Duodenal mucosa (tissue), 2 donors: ENCODE results near the gene CUBN.
A peak's percentile ranks its signal among the peaks of the same experiment; 100 is the strongest.

Experiments used
- H3K27ac ChIP-seq: one replicate; pipeline ENCODE4 v1.7.0; 2013; ENCODE audit warnings: low read depth, low read length
- H3K27me3 ChIP-seq, 2 donors: one replicate each; pipeline ENCODE4 v1.7.0; 2013; ENCODE audit warnings: low read length in 2 of 2, control low read depth in 1 of 2; ENCODE audit not compliant: insufficient read depth in 2 of 2, control insufficient read depth in 1 of 2
- H3K36me3 ChIP-seq, 2 donors: one replicate each; pipeline ENCODE4 v1.7.0; 2013; ENCODE audit warnings: low read length in 2 of 2, control low read depth in 1 of 2; ENCODE audit not compliant: insufficient read depth in 2 of 2, control insufficient read depth in 1 of 2
- H3K4me1 ChIP-seq, 2 donors: one replicate each; pipeline ENCODE4 v1.7.0; 2013; ENCODE audit warnings: low read length in 2 of 2, control low read depth in 1 of 2; ENCODE audit not compliant: insufficient read depth in 2 of 2, control insufficient read depth in 1 of 2
- H3K4me3 ChIP-seq, 2 donors: one replicate each; pipeline ENCODE4 v1.7.0; 2013; ENCODE audit warnings: low read length in 2 of 2, low read depth in 1 of 2
- H3K9ac ChIP-seq, 2 donors: one replicate each; pipeline ENCODE4 v1.7.0; 2013; ENCODE audit warnings: low read length in 2 of 2, low read depth in 1 of 2
- H3K9me3 ChIP-seq, 2 donors: one replicate each; pipeline ENCODE4 v1.7.0; 2013; ENCODE audit warnings: low read length in 2 of 2, control low read depth in 1 of 2; ENCODE audit not compliant: control insufficient read depth in 1 of 2

CUBN gene

DNA sequence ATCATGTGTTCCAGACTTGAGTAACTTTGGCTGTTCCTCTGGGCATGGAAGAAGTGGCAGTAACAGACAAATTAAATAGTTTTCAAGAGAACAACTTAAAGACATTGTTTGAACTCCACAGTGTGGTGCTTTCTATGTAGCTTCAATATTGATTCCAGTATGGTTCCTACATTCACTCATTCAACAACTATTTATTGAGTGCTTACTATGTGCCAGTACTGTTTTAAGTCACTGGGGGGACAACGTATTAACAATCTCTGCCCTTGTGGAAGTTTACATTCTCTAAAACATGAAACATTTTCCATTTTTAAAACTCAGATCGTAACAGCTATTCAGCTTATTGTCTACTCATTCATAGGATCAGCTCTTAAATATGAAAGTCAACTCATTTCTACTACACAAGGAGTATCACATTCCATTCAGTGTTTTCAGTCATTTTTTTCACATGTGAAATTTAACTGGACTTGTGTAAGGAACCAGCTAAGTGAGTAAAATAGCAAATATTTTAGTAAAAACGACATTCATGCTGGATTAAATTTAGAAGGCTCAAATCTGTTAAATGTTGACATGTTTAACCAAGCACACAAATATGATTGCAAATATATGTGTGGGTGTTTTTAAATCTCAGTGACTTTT lies 13.6 kb upstream of the CUBN start:
- no peak overlapping the region for H3K27ac ChIP-seq
- H3K36me3 ChIP-seq = no peaks in the 10 kb centered on the region
- H3K4me1 ChIP-seq = peaks cover 3 to 10% of the 10 kb centered on the region in 2 donors
- no peaks in the 10 kb centered on the region for H3K27me3 ChIP-seq
- H3K9me3 ChIP-seq = no peaks in the 10 kb centered on the region
- H3K9ac ChIP-seq = no peak overlapping the region
- no peak overlapping the region for H3K4me3 ChIP-seq

DNA sequence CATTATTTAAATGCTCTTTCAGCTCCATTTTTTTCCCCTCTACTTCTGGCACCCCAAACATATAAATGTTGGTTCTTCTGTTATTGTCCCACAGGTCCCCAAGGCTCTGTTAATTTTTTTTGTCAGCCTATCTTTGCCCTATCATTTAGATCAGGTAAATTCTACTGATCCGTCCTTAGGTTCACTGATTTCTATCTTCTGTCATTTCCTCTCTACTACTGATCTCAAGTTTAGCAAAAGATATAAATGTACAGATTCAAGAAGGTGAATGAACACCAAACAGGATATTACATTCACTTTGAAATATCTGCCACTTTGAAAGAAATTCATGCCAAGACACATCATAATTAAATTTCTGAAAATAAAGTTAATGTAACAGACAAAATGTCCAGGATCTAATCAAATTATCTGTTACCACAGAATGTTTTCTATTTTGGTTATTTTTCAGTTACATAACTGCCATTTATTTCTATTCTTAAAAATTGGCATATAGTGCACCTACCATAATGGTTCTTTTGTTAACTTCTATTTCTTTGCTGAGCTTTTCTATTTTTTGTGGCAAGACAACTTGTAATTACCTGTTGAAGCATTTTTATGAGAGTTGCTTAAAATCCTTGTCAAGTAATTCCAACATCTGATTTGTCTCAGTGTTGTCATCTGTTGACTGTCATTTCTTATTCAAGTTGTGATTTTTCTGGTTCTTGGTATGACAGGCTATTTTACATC lies 12.1 kb upstream of the CUBN start:
- Histone ChIP-seq H3K9me3 (no peaks in the 10 kb centered on the region), H3K4me3 (no peak overlapping the region), H3K36me3 (no peaks in the 10 kb centered on the region), H3K27me3 (no peaks in the 10 kb centered on the region), H3K9ac (no peak overlapping the region), H3K27ac (no peak overlapping the region), H3K4me1 (peaks cover 0 to 10% of the 10 kb centered on the region in 2 donors)

DNA sequence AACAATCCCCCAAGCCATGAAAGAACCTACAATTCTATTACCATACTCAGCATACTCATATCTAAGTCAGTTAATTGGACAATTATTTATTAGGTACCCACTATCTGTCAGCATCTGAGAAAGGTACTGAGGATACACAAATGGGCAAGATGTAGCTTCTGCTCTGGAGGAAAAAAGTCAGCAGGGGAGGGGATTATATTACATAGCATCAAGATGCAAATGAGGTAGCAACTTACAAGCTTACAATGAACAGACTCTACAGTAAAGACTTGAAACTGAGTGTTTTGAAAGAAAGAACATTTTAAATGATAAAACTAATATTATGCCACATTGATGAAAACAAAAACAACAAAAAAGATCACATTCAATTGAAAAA lies 10.8 kb upstream of the CUBN start:
- Histone ChIP-seq H3K27me3 (no peaks in the 10 kb centered on the region), H3K4me1 (peaks cover 0 to 10% of the 10 kb centered on the region in 2 donors), H3K36me3 (no peaks in the 10 kb centered on the region), H3K27ac (no peak overlapping the region), H3K9ac (no peak overlapping the region), H3K4me3 (no peak overlapping the region), H3K9me3 (no peaks in the 10 kb centered on the region)

DNA sequence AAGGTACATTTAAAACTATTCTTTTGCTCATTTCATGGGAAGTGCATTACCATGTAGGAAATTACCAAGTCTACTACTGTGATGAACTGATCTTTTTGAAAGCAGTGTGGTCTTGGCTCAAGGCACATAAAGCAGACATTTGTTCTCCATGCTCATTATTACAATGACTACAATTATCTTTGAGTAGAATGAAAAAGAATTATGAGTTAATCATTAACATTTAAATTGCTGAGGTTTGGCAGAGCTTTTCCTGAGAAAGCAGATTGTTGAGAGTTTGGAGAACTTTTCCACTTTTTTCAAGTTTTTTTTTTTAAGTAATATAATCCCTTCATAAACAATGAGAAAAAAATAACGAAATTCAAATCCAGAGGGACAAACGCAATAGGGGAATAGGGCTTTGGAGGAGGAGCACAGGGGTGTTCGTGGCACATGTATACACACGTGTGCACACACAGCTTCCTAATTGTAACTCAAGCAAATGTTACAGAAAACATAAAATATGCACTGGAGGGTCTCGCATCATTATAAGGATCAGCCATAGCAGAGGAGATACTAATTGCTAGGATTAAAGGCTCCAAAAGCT lies 8.9 kb upstream of the CUBN start:
- H3K9ac ChIP-seq = no peak overlapping the region
- H3K4me1 ChIP-seq = peaks cover 0 to 4% of the 10 kb centered on the region in 2 donors
- H3K4me3 ChIP-seq = peak overlapping the region in 1 of 2 donors; percentile 48
- no peak overlapping the region for H3K27ac ChIP-seq
- H3K27me3 ChIP-seq = no peaks in the 10 kb centered on the region
- H3K9me3 ChIP-seq = no peaks in the 10 kb centered on the region
- no peaks in the 10 kb centered on the region for H3K36me3 ChIP-seq

DNA sequence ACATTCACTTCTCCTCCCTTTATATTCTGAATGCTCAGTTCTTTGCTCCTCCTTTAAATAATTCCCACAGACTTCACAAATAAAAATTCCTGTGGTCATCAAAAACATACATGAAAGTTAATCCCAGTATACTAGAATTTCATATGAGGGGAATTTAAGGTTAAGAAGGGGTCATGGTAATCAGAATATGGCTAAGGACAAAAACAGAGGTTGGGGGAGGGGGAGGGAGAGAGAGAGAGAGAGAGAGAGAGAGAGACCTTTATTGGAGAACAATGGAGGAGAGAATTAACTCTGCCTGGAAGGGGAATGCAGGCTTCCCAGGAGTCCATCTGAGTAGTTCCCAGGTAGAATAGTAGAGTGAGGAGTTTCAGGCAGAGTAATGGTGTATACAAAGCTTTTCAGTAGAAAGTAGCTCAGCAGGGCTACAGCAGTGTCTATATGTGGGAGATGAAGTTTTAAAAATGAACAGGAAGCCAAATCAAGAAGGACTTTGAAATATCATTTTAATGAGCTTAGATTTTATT lies 5.2 kb upstream of the CUBN start:
- no peak overlapping the region for H3K4me3 ChIP-seq
- H3K27ac ChIP-seq = no peak overlapping the region
- H3K27me3 ChIP-seq = no peaks in the 10 kb centered on the region
- peaks cover 0 to 4% of the 10 kb centered on the region in 2 donors for H3K4me1 ChIP-seq
- H3K9ac ChIP-seq = no peak overlapping the region
- H3K36me3 ChIP-seq = no peaks in the 10 kb centered on the region
- no peaks in the 10 kb centered on the region for H3K9me3 ChIP-seq

DNA sequence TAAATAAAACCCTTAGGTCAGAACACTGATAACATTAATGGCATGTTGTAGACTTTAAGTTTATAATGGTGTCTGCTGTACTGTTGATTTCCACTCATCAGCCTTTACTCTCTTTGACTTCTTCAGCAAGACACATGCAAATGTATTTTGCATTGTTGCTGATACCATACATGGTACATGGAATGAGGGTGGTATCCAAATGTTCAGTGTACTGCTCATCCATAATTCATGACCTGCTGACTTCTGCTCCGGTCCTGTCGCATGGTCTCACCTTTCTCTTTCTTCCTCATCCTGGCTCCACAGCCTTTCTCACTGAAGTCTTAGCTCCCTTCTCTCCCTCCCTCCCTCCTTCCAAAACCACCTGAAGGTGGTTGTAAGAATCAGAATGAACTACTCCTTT lies 4.7 kb upstream of the CUBN start:
- no peaks in the 10 kb centered on the region for H3K9me3 ChIP-seq
- no peak overlapping the region for H3K9ac ChIP-seq
- H3K36me3 ChIP-seq = no peaks in the 10 kb centered on the region
- H3K4me3 ChIP-seq = no peak overlapping the region
- H3K27me3 ChIP-seq = no peaks in the 10 kb centered on the region
- no peak overlapping the region for H3K27ac ChIP-seq
- H3K4me1 ChIP-seq = peaks cover 0 to 4% of the 10 kb centered on the region in 2 donors

DNA sequence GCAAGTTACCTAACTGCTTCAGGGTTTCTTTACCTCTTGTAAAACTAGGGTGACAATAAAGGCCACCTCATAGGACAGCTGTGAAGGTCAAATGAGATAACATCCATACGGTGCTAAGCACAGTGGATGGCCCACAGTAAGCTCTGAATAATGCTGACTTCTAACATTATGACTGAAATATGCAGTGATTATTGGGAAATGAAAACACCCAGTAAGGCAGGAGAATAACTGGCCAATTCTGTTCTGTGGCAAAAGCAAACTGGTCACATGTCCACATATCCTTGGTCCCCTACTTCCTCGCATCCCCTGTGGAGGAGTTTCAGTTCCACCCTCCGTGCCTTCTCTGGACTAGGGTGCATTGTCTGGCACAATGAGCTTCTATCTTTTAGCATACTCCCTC lies 1.4 kb downstream of the CUBN start:
- H3K4me1 ChIP-seq = no peaks in the 10 kb centered on the region
- no peak overlapping the region for H3K9ac ChIP-seq
- no peaks in the 10 kb centered on the region for H3K9me3 ChIP-seq
- no peaks in the 10 kb centered on the region for H3K27me3 ChIP-seq
- H3K36me3 ChIP-seq = no peaks in the 10 kb centered on the region
- H3K4me3 ChIP-seq = no peak overlapping the region
- H3K27ac ChIP-seq = no peak overlapping the region

DNA sequence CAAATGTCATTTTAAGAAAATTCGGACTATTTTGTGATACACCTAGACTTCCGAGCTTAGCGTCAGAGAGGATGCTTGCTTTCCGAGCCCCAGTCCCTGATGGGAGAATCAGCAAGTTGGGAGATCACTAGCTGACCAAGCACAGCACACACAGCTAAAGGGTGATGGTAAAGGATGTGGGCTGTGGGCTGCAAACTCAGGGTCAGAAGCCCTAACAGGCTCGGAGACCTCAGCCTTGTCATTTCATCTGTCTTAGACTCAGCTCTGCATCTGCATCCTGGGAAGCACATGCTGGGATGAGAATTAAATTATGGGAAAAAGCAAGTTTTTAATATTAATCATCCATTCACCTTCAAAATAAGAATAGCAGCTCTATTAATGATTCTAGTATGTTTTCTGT lies 3.3 kb downstream of the CUBN start:
- Histone ChIP-seq H3K9me3 (no peaks in the 10 kb centered on the region), H3K9ac (no peak overlapping the region), H3K4me3 (no peak overlapping the region), H3K36me3 (no peaks in the 10 kb centered on the region), H3K27me3 (no peaks in the 10 kb centered on the region), H3K4me1 (no peaks in the 10 kb centered on the region), H3K27ac (no peak overlapping the region)

DNA sequence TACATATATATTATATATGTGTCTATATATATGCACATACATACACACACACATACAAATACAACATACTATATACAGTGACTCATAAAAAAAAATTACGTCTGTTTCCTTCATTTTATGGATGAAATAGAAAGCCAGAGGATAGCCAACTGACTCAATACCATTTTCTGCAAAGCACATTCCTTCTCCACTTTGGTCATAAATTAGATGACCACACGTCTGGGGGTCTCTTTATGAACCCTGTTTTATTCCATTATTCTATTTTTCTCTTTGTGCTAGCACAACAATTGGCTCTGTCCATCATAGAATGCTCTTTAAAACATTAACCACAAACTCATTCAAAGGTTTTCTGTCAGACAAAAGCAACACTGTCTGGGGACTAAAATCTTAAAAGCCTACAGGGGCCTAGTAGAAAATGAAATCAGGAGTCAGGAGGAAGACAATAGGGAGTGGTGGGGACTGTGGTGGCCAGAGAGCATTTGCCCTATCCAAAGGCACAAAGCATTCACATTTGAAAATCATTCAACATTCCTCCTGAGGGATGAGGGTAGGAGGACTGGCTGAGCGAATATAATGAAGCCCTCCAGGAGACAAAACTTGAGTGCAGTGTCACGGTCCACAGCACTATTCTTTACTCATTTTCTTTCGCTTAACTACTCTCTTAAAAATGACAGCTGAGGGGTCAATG lies 4.3 kb downstream of the CUBN start:
- no peaks in the 10 kb centered on the region for H3K9me3 ChIP-seq
- no peak overlapping the region for H3K4me3 ChIP-seq
- no peaks in the 10 kb centered on the region for H3K27me3 ChIP-seq
- H3K9ac ChIP-seq = no peak overlapping the region
- peaks cover 0 to 5% of the 10 kb centered on the region in 2 donors for H3K4me1 ChIP-seq
- no peaks in the 10 kb centered on the region for H3K36me3 ChIP-seq
- H3K27ac ChIP-seq = no peak overlapping the region

DNA sequence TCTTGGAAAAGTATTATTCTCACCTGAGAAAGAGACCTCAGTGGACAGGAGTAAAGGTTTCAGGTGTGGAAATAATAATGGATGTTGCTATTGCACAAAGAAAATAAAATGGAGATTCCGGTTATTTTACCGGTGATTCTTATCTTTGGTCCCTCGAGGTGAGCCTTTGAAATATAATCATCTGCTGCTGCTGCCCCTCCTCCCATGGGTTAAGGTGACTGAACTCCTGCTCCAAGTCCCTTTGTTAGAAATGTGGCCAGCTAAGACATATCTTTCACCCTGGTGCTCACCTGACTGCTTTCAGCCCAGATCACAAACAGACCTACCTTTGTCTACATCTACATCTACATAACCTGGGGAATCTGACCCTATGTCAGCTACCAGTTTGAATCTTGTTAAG lies 5.7 kb downstream of the CUBN start:
- Histone ChIP-seq H3K9ac (no peak overlapping the region), H3K27me3 (no peaks in the 10 kb centered on the region), H3K4me1 (peaks cover 0 to 5% of the 10 kb centered on the region in 2 donors), H3K27ac (no peak overlapping the region), H3K9me3 (no peaks in the 10 kb centered on the region), H3K4me3 (no peak overlapping the region), H3K36me3 (no peaks in the 10 kb centered on the region)
